H1 (cell line): ENCODE measurements around the gene PNO1. TPM values are rescaled to one million over a fixed set of nuclear protein-coding genes. Genes with fewer than 3 reads are reported as not detected.

Source experiments
- CTCF ChIA-PET: fragments of 300-600 bp; sonication (Branson Sonifier 250); formaldehyde crosslinking; loops from one replicate; lab custom pipeline; 2021; ENCODE audit not compliant: partially characterized antibody; lab: Charles Lee
- POLR2A ChIA-PET: fragments of 300-600 bp; sonication (Branson Sonifier 250); formaldehyde crosslinking; loops from one replicate; lab custom pipeline; 2021; ENCODE audit warnings: inconsistent platforms; ENCODE audit not compliant: partially characterized antibody; lab: Charles Lee
- DNase-seq, 2 experiments: peaks; one replicate each; pipeline versions ENCODE4 v3.0.0 to v3.0.0-alpha.2; 2010 to 2022; ENCODE audit warnings: low spot score in 2 of 2, low read depth in 1 of 2, mixed read lengths in 1 of 2
- FAIRE-seq: peaks from 2 replicates; lab custom pipeline; 2011; peaks lifted over from hg19 to GRCh38; lab: Jason Lieb, UNC
- H2AFZ ChIP-seq: 2 replicates; pipeline ENCODE4 v1.8.1; 2012; ENCODE audit warnings: low read length, inconsistent platforms
- H2AK5ac ChIP-seq: 2 replicates; pipeline ENCODE4 v1.6.1; 2013; ENCODE audit warnings: low read depth, low read length
- H2BK120ac ChIP-seq: replicated peaks from 2 replicates; pipeline ENCODE3; 2013; ENCODE audit warnings: low read depth, low read length, inconsistent platforms
- H2BK12ac ChIP-seq: 2 replicates; pipeline ENCODE4 v1.6.1; 2013; ENCODE audit warnings: low read depth, low read length
- H2BK15ac ChIP-seq: 2 replicates; pipeline ENCODE4 v1.6.1; 2013; ENCODE audit warnings: low read length
- H2BK20ac ChIP-seq: 2 replicates; pipeline ENCODE4 v1.6.1; 2013; ENCODE audit warnings: low read length
- H2BK5ac ChIP-seq: 2 replicates; pipeline ENCODE4 v1.6.1; 2013; ENCODE audit warnings: low read depth, low read length
- H3K14ac ChIP-seq: 2 replicates; pipeline ENCODE4 v1.6.1; 2013; ENCODE audit warnings: inconsistent platforms; ENCODE audit not compliant: insufficient read length
- H3K18ac ChIP-seq: 2 replicates; pipeline ENCODE4 v1.6.1; 2013; ENCODE audit warnings: low read length; ENCODE audit errors: extremely low read depth
- H3K23ac ChIP-seq: 2 replicates; pipeline ENCODE4 v1.6.1; 2013; ENCODE audit warnings: inconsistent platforms; ENCODE audit not compliant: insufficient read length
- H3K23me2 ChIP-seq: 2 replicates; pipeline ENCODE4 v1.6.1; 2013; ENCODE audit warnings: low read depth, low read length
- H3K27ac ChIP-seq: 2 replicates; pipeline ENCODE4 v1.6.1; 2011; ENCODE audit warnings: low read depth, low read length, inconsistent platforms
- H3K27me3 ChIP-seq, 4 experiments: replicated peaks in 1 of 4; 1 replicate in 1 of 4; 2 replicates in 3 of 4; pipeline versions ENCODE4 v1.6.1 to v1.8.1; 2011 to 2013; ENCODE audit warnings: low read length in 3 of 4, mild to moderate bottlenecking in 3 of 4, inconsistent platforms in 2 of 4, mixed read lengths in 2 of 4, moderate library complexity in 1 of 4; ENCODE audit not compliant: control insufficient read depth in 3 of 4, insufficient read depth in 3 of 4; ENCODE audit errors: extremely low read depth in 1 of 4
- H3K36me3 ChIP-seq, 4 experiments: 2 replicates each; pipeline versions ENCODE4 v1.6.1 to v1.8.1; 2011 to 2013; ENCODE audit warnings: mild to moderate bottlenecking in 4 of 4, low read length in 3 of 4, moderate library complexity in 2 of 4, control low read depth in 1 of 4, inconsistent platforms in 1 of 4; ENCODE audit not compliant: insufficient read depth in 4 of 4, control insufficient read depth in 2 of 4
- H3K4ac ChIP-seq: replicated peaks from 2 replicates; pipeline ENCODE3; 2013; ENCODE audit warnings: low read length, low read depth, mixed read lengths, inconsistent platforms; ENCODE audit not compliant: insufficient read length
- H3K4me1 ChIP-seq, 4 experiments: replicated peaks in 1 of 4; 1 replicate in 1 of 4; 2 replicates in 3 of 4; pipeline versions ENCODE4 v1.6.1 to v1.8.1; 2011 to 2013; ENCODE audit warnings: low read length in 3 of 4, inconsistent platforms in 2 of 4, mixed read lengths in 1 of 4; ENCODE audit not compliant: insufficient read depth in 4 of 4, control insufficient read depth in 3 of 4
- H3K4me2 ChIP-seq, 2 experiments: 2 replicates each; pipeline versions ENCODE4 v1.6.1 to v1.8.1; 2011 to 2013; ENCODE audit warnings: low read depth in 2 of 2, low read length in 2 of 2, control low read depth in 1 of 2, inconsistent platforms in 1 of 2, mild to moderate bottlenecking in 1 of 2; ENCODE audit not compliant: insufficient read depth in 1 of 2
- H3K4me3 ChIP-seq, 4 experiments: fragments of 200-600, 300-600 bp in 1 of 4; sonication (generic), shearing (Covaris generic), sonication (Bioruptor Twin) in 1 of 4; 2 replicates each; pipeline versions ENCODE4 v1.5.1 to v1.8.1; 2011 to 2016; ENCODE audit warnings: low read length in 4 of 4, low read depth in 3 of 4, control low read depth in 2 of 4, inconsistent platforms in 2 of 4, mild to moderate bottlenecking in 2 of 4, mixed read lengths in 1 of 4, moderate library complexity in 1 of 4; ENCODE audit not compliant: insufficient read depth in 2 of 4; ENCODE audit errors: extremely low read depth in 1 of 4
- H3K56ac ChIP-seq: replicated peaks from 2 replicates; pipeline ENCODE3; 2013; ENCODE audit warnings: low read depth, mild to moderate bottlenecking, mixed read lengths, low read length, inconsistent platforms; ENCODE audit not compliant: insufficient read length
- H3K79me1 ChIP-seq: 2 replicates; pipeline ENCODE4 v1.6.1; 2013; ENCODE audit warnings: low read depth, low read length, control low read depth
- H3K79me2 ChIP-seq, 2 experiments: 2 replicates each; pipeline versions ENCODE4 v1.6.1 to v1.8.1; 2012 to 2013; ENCODE audit warnings: low read length in 2 of 2, mild to moderate bottlenecking in 2 of 2, inconsistent platforms in 1 of 2; ENCODE audit not compliant: insufficient read depth in 2 of 2, control insufficient read depth in 1 of 2
- H3K9ac ChIP-seq, 4 experiments: replicated peaks in 1 of 4; 1 replicate in 1 of 4; 2 replicates in 3 of 4; pipeline versions ENCODE4 v1.6.1 to v1.8.1; 2011 to 2013; ENCODE audit warnings: low read depth in 3 of 4, low read length in 3 of 4, control low read depth in 2 of 4, mild to moderate bottlenecking in 2 of 4, moderate library complexity in 2 of 4, inconsistent platforms in 1 of 4; ENCODE audit errors: extremely low read depth in 1 of 4
- H3K9me3 ChIP-seq, 2 experiments: 2 replicates each; pipeline versions ENCODE4 v1.6.1 to v1.8.1; 2012 to 2013; ENCODE audit warnings: mild to moderate bottlenecking in 2 of 2, moderate library complexity in 2 of 2, control low read depth in 1 of 2, inconsistent platforms in 1 of 2, low read depth in 1 of 2, low read length in 1 of 2, mixed read lengths in 1 of 2; ENCODE audit not compliant: insufficient read depth in 2 of 2
- H4K20me1 ChIP-seq, 2 experiments: replicated peaks in 1 of 2; 2 replicates each; pipeline versions ENCODE3 to v1.8.1; 2011 to 2013; ENCODE audit warnings: inconsistent platforms in 2 of 2, low read length in 2 of 2, mild to moderate bottlenecking in 1 of 2; ENCODE audit not compliant: insufficient read depth in 2 of 2, control insufficient read depth in 1 of 2
- H4K5ac ChIP-seq: 2 replicates; pipeline ENCODE4 v1.6.1; 2013; ENCODE audit warnings: low read length, low read depth, mixed read lengths, inconsistent platforms; ENCODE audit not compliant: insufficient read length
- H4K8ac ChIP-seq: 2 replicates; pipeline ENCODE4 v1.8.0; 2013; ENCODE audit warnings: mild to moderate bottlenecking, moderate library complexity, low read length, inconsistent platforms; ENCODE audit not compliant: insufficient read depth; ENCODE audit errors: extremely low read depth
- H4K91ac ChIP-seq: replicated peaks from 2 replicates; pipeline ENCODE3; 2013; ENCODE audit warnings: low read length, mixed read lengths, inconsistent platforms; ENCODE audit not compliant: insufficient read length
- CTBP2 ChIP-seq: IDR thresholded peaks from 2 replicates; pipeline ENCODE4 v1.7.0; 2011; ENCODE audit warnings: borderline replicate concordance, mild to moderate bottlenecking, moderate library complexity, mixed read lengths, low read length; ENCODE audit not compliant: insufficient read depth, insufficient read length
- MAFK ChIP-seq: IDR thresholded peaks from 2 replicates; pipeline ENCODE4 v1.6.1; 2012; ENCODE audit warnings: low read depth, mild to moderate bottlenecking, improper control_type of control experiment, low read length
- SIX5 ChIP-seq: IDR thresholded peaks from 2 replicates; pipeline ENCODE4 v1.6.1; 2011; ENCODE audit warnings: mild to moderate bottlenecking, low read depth, low read length
- WGBS, 2 experiments: shearing (Covaris generic) in 1 of 2; methylation state at CpG; one replicate each; pipeline versions ENCODE4 v1.1.6 to v1.1.7; 2013 to 2015; ENCODE audit warnings: low lambda C conversion rate in 2 of 2, mixed read lengths in 2 of 2, inconsistent platforms in 1 of 2, low coverage in 1 of 2, missing lambda C conversion rate in 1 of 2; ENCODE audit not compliant: insufficient replicate concordance in 2 of 2, insufficient coverage in 1 of 2, insufficient read length in 1 of 2; ENCODE audit errors: extremely low coverage in 1 of 2, missing lambda C conversion rate in 1 of 2; 5-methylcytosine and 5-hydroxymethylcytosine counted together
- polyA plus RNA-seq, 7 experiments: library from polyadenylated mRNA; depleted of rRNA in 3 of 7; stranded (reverse) in 5 of 7; unstranded in 2 of 7; fragments of >200 nt in 5 of 7; fragments of 200-250 nt in 2 of 7; gene quantifications; 1 replicate in 5 of 7; 2 replicates in 1 of 7; 4 replicates in 1 of 7; pipeline versions ENCODE4 v1.2.1 to v1.2.3, GENCODE V29; 2011 to 2013; ENCODE audit warnings: missing spikeins in 2 of 7, mixed read lengths in 2 of 7
- total RNA-seq: library from RNA; stranded (reverse); fragmentation: NEBNext Ultra II Directional; extraction: Animal tissue kit (Norgen Biotek cat#: 25700); gene quantifications from 2 replicates; pipeline ENCODE4 v1.2.1, GENCODE V29; 2021

The PNO1 gene
- total and polyA plus RNA-seq, 2 of the 8 experiments (the other 6 are each of a cell fraction or from before 2014, with no cell fraction given): 18.6 to 33.2 TPM

DNA sequence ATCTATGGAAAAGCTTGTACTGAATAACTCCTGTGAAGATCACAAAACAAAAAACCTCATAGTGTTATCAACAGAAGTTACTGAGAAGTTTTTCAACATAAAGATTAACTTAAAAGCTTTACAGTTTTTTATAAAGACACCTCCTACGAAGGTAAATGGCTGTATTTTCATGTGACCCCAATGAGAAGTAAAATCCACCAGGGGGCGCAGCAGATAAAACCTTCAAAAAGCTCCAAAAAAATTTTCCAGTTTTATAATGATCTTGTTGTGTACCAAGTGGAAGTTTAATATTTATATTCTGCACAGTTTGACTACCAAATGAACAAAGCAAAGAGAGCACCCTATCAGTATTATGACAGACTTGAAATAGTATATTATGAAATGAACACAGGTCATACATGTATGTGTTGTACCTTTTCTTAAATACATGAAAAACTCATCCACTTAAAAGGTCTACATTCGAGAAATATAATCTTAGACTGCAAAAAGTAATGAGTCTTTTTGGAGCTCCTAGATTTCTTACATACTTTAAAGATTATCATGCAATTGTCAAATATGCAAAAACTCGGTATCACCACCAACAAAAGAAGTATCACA, 38.5 kb downstream of the PNO1 start:
- Histone ChIP-seq H4K8ac (no peak overlapping the region), H3K27ac (no peak overlapping the region), H4K5ac (no peak overlapping the region), H2AFZ (no peak overlapping the region), H3K79me1 (peaks cover 2% of the 10 kb centered on the region; the same call in 1 of the 2 replicates), H2AK5ac (no peak overlapping the region), H3K23me2 (no peaks in the 10 kb centered on the region), H3K14ac (no peak overlapping the region), H2BK12ac (no peak overlapping the region), H3K4me2 (no peak overlapping the region), H2BK5ac (no peak overlapping the region), H4K20me1 (peaks cover 3 to 12% of the 10 kb centered on the region in 2 experiments), H3K4me1 (no peaks in the 10 kb centered on the region), H3K23ac (no peak overlapping the region), H3K4ac (no peak overlapping the region), H3K18ac (no peak overlapping the region), H3K79me2 (peaks cover 0 to 88% of the 10 kb centered on the region in 2 experiments; a peak in 2 of 4 replicates), H2BK20ac (no peak overlapping the region), H3K4me3 (no peak overlapping the region), H2BK120ac (no peak overlapping the region), H2BK15ac (no peak overlapping the region), H4K91ac (no peak overlapping the region), H3K36me3 (no peaks in the 10 kb centered on the region)
- CTCF ChIA-PET: interaction anchor here (0.7 to 1.3 kb wide), 3 partner anchors 8 to 44 kb away, joined by 3 to 7 read pairs (median 5); no protein-coding TSS in a partner anchor
- 92% methylated on average over 4 of the region's 4 CpGs; no CpG with 5 or more reads in 1 of the 2 experiments for WGBS, 2 experiments
- POLR2A ChIA-PET: interaction anchor here (1.5 kb wide), 1 partner anchor 18 kb away, joined by 3 read pairs; no protein-coding TSS in a partner anchor
- DNase-seq: no peak
- TF ChIP-seq MAFK: no peak
- TF ChIP-seq SIX5: no peak
- no peak for TF ChIP-seq CTBP2
- TF ChIP-seq, all 59 proteins: peak for 0
- H3K27me3 ChIP-seq: no peaks in the 10 kb centered on the region
- FAIRE-seq: no peak
- H3K9ac ChIP-seq: no peak overlapping the region
- no peaks in the 10 kb centered on the region for H3K9me3 ChIP-seq
- H3K56ac ChIP-seq: no peak overlapping the region
